Measurements from ENCODE around the gene MMS19.
"Not testable (repeated sequence)": the region's sequence is repeated elsewhere in the genome, so short reads cannot be mapped to it uniquely, and the experiment has no call there.

The MMS19 gene

GRCh38 chr10:97528876-97529275 is 30.7 kb upstream of the MMS19 start:
- not testable (repeated sequence) for DNase-seq

GRCh38 chr10:97525683-97526110 is 27.5 kb upstream of the MMS19 start:
- no peak for DNase-seq

GRCh38 chr10:97525086-97525485 is 26.9 kb upstream of the MMS19 start:
- DNase-seq: no peak

- DNase-seq: no peak
Observed at GRCh38 chr10:97522937-97523336, 24.7 kb upstream of the MMS19 start.

GRCh38 chr10:97522071-97522470 is 23.8 kb upstream of the MMS19 start:
- no peak for DNase-seq

GRCh38 chr10:97520978-97521761 is 22.9 kb upstream of the MMS19 start:
- no peak for DNase-seq

GRCh38 chr10:97520520-97520919 is 22.3 kb upstream of the MMS19 start:
- no peak for DNase-seq

- DNase-seq: no peak
Observed at GRCh38 chr10:97519342-97519741, 21.1 kb upstream of the MMS19 start.

GRCh38 chr10:97518301-97519043 is 20.2 kb upstream of the MMS19 start:
- DNase-seq: no peak

GRCh38 chr10:97517778-97518300 is 19.6 kb upstream of the MMS19 start:
- DNase-seq: no peak

GRCh38 chr10:97517096-97517750 is 19.0 kb upstream of the MMS19 start:
- no peak for DNase-seq

GRCh38 chr10:97515271-97515978 is 17.2 kb upstream of the MMS19 start:
- no peak for DNase-seq

- DNase-seq: no peak
Observed at GRCh38 chr10:97514344-97514743, 16.1 kb upstream of the MMS19 start.

- DNase-seq: no peak
Observed at GRCh38 chr10:97512993-97513392, 14.8 kb upstream of the MMS19 start.

- DNase-seq: no peak
Observed at GRCh38 chr10:97511711-97512440, 13.7 kb upstream of the MMS19 start.

- no peak for DNase-seq
Observed at GRCh38 chr10:97510686-97511085, 12.5 kb upstream of the MMS19 start.

GRCh38 chr10:97509120-97509680 is 11.0 kb upstream of the MMS19 start:
- DNase-seq: no peak

GRCh38 chr10:97508342-97508741 is 10.1 kb upstream of the MMS19 start:
- DNase-seq: no peak

GRCh38 chr10:97506199-97506991 is 8.2 kb upstream of the MMS19 start:
- no peak for DNase-seq

GRCh38 chr10:97505152-97505551 is 6.9 kb upstream of the MMS19 start:
- no peak for DNase-seq

- no peak for DNase-seq
Observed at GRCh38 chr10:97503406-97503805, 5.2 kb upstream of the MMS19 start.
